GM19351 (cell line): Measurements from ENCODE around the gene OSBP.

Experiments used
- ATAC-seq: cut with Tn5 transposase; IDR thresholded peaks from one replicate; pipeline ENCODE4 v1.9.1; 2021; ENCODE audit warnings: mild to moderate bottlenecking, moderate library complexity; ENCODE audit not compliant: unreplicated experiment

The OSBP gene

DNA sequence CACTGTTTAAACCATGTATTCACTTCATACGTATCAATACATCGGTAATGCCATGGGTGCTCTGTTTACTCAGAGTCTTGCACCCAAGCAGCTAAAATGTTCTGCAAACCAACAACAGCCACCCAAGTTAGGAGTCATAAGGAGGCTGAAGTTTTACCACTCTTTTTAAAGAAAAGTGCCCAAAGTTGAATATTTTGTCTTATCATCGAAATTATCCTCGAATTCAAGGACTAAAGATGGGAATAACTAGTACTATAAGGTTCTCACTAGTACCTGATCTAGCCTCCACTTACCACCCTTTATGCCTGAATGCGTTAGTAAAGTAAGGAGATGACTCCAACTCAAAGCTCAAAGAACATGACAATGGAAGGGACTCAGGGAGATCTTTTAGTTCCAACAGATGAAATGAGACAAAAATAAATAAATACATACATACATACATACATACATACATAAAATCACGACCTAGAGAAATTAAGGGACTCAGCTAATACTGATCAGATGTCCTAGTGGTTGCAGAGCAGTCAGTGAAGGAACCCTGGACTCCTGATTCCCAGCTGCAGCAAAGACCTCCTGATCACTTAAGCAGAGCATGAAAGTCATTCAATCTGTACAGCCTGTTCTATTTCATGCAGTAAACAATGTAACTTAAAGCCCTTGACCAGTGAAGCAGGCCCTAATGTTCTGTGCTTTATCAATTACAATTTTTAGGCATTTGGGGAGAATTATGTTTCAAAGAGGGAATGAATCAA lies 7.7 kb downstream of the OSBP start:
- ATAC-seq, result no peak

DNA sequence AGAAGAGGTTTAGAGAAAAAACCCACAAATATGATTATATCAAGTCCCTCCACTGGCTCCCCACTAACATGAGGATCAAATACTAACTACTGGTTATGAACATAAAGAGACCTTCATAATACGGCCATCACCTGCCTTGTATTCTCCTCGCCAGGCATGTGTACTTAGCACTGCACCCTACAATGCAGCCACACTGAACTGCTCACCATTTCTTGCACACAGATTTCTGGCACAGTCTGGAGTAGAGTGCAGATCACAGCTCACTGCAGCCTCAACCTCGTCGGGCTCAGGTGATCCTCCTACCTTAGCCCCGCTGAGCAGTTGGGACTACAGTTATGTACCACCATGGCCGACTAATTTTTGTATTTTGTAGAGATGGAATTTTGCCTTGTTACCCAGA lies 13.1 kb downstream of the OSBP start:
- no peak for ATAC-seq

DNA sequence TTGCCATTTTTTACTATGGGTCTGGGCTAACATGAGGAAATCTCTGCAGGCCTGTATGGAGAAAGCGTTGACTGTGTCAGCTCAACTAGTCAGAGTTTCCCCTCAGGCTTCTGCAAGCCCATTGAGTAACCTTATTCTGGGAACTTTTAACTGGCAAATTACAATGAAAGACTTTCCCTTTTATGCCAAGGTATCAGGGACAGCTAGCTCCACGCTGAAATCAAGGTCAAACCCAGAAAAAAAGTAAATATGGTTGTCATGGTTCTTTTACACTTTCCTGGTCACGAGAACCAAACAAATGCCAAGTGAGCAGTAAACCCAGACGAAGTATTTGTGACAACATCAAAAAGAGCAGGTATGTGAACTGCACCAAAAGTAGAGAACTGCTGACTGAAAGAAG lies 13.8 kb downstream of the OSBP start:
- ATAC-seq, result no peak

DNA sequence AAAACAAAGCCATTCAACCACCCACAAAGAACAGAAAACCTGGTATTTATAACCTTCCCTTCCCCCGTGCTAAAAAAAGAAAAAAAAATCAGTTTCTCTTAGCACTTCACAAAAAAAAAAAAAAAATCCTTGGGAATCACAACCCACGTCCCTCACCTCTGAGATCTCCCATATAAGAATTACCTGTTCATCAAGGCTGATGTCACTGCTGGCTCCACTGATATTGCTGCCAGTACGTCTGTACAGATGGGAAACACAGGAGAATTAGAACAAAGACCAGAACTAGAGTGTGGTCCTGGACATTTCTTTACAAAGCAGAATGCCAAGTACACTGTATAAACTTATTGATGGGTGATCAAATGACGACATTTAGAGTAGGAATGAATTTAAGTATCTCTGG lies 14.9 kb downstream of the OSBP start:
- ATAC-seq, result no peak

DNA sequence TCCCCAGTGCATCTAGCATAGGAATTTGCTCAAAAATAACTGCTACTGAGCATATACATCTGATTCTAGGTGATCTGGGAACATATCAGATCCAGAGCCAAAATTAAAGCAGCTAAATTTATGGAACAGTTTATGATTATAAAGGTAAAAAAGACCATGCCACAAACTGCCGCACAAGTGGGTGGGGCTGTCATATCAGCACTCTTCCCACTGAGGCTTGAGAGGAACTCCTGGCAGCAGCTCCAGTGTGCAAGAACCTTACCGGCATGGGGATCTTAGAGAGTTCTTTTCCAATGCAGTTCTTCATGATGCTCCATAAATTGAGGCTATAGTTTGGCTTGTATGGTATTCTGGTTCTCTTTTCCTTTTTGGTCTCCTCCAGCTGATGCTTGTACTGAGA lies 15.3 kb downstream of the OSBP start:
- no peak for ATAC-seq

DNA sequence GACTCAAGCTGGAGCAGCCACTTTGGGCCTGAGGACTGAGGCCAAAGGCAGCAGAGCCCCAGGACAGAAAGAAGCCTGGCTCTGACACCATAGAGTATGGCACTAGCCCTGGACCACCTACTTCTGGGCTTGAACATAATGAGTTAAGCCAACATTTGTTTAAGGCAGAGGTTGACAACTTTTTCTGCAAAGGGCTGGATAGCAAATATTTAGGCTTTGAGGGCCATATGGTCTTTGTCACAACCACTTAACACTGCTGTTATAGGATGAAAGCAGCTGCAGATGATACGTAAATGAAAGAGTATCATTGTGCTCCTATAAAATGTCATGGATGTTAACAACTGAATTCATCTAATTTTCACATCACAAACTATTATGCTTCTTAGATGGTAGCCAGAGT lies 16.6 kb downstream of the OSBP start:
- no peak for ATAC-seq

DNA sequence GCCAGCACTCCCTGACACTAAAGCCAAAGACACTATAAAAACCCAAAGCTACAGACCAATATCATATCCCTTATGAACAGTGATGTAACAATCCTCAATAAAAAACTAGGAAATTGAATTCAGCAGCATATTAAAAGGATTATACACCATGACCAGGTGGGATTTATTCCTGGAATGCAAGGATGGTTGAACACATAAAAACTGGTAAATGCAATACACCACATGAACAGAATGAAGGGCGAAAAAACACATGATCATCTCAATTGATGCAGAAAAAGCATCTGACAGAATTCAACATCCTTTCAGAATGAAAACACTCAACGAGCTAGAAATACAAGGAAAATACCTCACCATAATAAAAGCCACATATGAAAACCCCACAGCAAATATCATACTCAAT lies 31.3 kb downstream of the OSBP start:
- no peak for ATAC-seq

DNA sequence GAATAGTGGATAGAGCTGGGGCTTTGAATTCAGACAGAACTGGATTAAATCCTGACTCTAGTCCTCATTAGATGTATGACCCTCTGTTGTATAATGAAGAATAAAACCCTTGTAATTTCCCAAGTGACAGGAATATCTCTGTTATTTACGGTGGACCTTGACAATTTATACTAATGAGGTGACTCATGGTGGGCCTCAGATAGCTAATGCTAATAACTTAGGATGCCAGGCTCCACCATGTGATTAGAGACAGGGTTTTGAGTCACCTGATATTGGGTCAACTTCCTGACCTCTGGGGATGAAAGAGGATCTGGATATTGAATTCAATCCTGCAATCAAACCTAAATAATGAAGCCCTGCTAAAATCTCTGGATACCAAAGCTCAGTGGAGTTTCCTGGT lies 33.6 kb downstream of the OSBP start:
- ATAC-seq, result no peak

DNA sequence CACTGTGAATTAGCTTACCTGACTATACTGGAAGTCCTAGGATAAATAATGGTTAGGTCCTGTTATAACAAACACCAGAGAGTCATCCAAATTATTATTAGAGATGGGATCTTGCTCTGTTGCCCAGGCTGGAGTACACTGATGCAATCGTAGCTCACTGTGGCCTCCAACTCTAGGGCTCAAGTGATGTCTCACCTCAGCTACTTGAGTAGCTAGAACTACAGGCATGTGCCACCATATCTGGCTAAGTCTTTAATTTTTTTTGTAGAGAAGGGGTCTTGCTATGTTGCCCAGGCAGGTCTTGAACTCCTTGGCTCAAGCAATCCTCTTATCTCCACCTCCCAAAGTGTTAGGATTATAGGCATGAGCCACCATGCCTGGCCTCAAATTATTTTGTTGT lies 37.2 kb downstream of the OSBP start:
- no peak for ATAC-seq

DNA sequence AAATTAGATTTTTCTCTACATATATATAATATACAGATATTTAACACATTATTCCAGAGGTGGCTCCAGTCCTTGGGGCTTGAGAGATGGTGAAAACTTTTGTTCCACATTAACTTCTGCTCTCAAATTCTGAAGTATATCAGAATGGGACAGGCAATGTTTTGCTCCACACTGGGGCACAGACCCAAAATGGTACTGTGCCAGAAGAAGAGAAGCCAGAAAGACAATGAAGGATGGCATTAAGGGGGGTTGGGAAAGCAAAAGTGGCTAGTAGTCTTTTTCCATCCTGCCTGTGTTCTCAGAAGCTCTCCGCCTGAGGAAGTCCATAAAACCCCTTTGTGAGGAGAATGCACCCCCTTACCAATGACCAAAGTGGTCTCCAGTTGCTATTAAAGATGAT lies 40.1 kb downstream of the OSBP start:
- ATAC-seq, result no peak

DNA sequence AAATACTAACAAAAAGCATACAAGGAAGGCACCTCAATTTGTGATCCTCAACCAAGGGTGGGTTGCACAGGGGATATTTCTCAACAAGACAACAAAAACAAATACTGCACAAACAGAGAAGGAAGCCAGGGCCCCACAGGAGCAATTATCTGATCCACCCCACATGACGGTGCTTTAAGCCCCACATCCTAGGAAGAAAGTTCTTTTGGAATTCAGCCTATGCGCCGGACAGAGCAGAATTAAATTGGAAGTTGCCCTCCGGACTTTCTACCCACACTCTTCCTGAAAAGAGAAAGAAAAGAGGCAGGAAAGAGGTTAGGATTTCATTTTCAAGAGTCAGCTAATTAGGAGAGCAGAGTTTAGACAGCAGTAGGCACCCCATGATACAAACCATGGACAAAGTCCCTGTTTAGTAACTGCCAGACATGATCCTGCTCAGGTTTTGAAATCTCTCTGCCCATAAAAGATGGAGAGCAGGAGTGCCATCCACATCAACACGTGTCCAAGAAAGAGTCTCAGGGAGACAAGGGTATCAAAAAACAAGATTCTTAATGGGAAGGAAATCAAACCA lies 40.6 kb downstream of the OSBP start:
- no peak for ATAC-seq

DNA sequence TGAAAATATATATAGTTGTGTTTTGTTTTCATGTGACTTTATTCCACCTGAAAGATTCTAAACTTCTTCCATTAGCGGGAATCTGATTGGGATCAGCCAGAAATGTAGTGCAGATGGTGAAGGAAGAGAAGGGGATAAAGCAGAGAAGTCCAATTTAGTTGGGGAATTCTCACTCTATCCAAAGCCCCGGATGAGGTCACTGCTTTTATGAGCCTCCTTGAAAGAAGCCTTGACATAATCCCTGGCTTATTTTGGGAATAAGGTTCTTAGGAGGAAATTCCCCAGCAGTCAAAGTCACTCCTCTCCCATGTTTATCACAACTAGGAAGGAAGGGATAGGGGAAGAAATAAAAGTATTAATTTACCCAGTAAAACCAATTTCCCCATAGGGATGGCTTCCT lies 41.1 kb downstream of the OSBP start:
- ATAC-seq, result no peak

DNA sequence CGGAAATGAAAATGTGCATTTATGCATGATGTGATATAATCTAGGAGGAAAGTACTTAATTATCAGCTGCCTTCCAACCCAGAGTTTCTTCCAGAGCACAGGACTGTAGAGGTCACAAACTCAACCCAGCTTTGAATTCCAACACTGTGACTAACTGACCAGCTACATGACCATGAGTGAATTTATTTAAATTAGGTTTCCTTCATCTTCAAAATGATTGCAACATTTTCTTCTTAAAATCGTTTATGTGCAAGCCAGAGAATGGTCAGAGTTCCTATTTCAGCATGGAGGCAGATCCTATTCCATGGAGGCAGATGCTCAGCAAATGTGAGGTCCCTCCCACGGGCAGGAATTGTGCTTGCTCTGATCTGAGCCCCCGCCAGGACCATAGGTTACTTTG lies 42.4 kb downstream of the OSBP start:
- no peak for ATAC-seq

DNA sequence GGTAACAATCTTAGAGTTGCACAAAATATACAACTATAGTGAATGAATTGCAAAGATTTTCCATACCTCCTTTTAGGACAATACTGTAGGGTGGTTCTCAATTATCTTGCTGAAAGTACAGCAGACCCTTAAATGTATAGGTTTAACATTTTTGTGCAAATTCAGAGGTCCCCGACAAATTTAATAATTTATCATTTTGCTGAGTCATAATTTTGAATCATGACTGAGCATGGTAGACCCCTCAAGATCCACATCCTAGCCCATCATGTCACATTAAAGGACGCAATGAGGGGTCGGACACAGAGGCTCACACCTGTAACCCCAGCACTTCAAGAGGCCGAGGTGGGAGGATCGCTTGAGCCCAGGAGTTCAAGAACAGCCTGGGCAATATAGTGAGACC lies 43.5 kb downstream of the OSBP start:
- ATAC-seq, result no peak

DNA sequence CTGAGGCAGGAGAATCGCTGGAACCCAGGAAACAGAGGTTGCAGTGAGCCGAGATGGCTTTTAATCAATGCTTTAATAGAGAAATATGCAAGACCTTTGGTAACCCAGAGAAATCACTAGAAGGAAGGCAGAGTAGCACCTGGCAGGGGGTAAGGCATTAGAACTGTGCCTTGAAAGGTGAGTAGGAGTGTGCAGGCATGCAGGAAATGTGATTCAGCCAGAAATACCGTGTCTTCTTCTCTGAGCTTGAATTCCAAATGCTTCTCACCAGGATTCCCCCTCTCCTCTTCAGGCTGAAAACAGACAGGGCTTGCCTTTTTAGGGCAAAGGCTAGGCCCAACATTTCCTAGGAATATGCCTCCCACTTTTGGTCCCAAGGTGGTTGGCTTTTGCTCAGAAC lies 53.3 kb downstream of the OSBP start:
- ATAC-seq, result no peak

DNA sequence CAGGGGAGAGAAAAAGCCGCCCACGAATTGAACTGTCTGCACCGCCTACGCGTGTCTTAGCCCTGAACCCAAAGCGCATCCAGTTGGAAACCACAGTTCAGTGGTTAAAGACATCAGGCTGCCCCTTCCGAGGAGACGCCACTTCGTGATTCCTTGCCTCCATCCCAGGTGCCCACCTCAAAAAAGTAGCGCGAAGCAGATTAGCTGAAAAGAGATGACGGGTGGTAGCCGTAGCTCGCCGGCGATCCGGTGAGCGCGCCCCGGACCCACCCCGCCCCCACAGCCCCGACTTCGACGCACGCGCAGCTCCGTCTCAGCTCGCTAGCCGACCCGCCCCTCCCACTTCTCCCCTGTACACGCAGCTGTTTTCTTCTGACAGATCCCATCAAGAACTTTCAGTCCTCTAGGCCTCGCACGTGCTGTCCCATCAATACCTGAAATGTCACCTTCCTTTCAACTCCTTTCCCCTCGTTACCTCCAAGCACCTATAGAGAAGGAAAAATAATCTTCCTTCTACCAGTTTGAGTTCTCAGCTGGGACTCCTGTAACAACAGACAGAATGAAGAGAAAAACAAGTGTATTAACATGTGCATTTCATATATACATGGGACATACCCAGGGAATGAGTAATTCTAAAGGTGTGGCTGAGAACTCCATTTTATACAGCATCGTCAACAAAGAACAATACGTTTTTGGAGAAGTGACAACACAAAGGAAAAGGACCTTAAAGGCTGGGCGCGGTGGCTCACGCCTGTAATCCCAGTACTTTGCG lies 54.7 kb downstream of the OSBP start:
- peak; percentile 48 for ATAC-seq

DNA sequence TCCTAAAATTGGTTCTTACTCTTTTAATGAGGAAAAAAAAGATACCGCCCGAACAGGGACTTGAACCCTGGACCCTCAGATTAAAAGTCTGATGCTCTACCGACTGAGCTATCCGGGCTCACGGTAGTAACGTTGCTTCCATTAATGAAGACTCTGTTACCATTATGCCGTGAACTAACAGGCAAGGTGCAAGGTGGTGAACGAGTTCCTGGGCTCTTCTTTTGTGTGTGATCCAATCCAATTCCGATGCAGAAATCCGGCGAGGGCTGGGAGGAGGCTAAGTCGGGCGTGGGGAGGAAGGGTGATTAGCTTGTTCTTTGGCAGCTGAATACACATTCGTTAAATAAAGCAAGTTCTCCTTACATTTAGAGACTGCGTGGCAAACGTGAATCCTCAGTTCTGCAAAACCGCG lies 55.3 kb downstream of the OSBP start:
- peak; percentile 22 for ATAC-seq

DNA sequence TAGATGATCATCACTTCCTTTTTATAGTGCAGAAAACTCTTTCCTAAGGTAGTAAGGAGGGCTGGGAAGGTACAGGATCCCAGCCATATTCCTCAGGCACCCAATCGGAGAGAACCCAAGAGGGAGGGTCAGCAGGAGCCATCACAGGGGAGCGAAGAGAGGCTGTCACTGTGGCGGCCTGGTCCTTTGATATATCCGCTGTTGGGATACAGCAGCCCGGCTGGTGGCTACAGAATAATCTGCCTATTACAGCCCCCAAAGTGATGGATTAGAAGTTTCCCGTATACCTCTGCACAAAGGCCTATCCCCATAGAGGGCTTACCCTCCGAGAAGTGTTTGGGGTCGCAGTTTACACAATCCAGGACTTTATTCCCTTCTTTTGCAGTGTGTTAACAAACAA lies 55.7 kb downstream of the OSBP start:
- no peak for ATAC-seq

DNA sequence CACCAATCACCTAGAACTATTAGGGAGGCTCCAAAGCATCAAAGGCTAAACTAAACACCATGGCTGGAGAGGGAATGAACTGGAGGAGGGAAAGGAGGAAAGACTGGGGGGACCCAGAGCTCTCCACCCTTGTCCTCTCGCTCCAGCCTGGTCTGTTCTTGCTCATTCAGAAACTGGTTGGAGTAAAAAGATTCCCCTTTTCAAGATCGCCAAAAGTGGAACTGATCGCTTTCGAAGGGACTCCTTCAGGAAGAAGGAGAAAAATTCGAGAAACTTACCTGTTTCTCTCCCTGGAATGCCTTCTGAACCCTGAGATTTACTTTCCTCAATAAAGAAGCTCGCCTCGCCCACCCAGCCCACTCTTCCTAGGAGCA lies 57.3 kb downstream of the OSBP start:
- ATAC-seq, result no peak

DNA sequence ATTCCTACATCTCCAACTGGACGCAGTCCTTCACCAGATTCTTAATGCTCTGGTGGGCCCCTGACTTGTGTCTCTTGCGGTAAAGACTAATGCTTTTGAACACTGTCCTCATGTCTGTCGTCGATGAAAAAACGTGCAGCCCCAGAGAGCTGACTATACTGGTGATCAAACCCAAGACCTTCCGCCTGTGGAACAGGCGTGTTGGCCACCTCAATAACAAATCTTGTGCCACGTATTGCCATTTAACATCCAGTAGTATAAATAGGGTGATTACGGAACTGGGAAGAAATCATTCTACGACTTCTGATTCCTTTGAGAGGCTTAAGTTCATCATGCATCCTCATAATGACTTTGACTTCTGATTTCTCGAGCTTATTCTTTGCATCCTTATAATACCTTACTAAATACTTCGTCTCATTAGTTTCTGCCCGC lies 58.6 kb downstream of the OSBP start:
- peak; percentile 11 for ATAC-seq

DNA sequence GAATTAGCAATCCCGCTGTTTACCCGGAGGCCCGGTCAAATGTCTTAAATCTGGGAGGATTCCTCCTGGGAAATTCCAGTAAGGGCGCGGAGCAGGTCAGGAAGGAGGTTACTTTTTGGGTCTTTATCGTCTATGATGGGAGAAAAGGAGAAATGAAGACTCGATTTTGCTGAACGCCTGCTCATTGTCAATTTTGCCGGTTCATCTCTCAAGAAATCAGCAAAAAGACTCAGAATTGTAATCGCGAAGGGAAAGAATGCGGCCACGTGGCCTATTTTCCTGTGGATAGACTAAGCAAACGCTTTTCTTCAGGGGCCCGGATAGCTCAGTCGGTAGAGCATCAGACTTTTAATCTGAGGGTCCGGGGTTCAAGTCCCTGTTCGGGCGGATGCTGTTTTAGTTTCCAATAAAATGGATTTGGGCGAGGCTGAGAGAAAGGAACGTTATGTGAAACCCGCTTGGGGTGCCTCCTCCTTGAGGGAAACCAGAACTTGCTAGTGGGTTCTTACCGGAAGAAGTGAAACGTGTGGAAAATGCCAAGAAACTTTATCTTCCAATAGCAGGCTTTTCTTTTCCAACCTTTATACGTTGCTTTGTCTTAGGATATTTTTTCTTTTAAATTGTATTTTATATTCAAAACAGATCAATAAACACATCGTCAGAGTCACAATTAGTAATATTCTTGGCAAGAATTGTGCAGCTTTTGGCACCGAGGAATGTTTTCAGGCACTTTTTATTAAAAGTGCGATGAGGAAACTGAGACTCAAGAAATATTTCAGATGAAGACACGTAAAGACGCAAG lies 59.3 kb downstream of the OSBP start:
- peak; percentile 28 for ATAC-seq
